NCI-H146 treated with DMSO at 0.1 percent for 48 hours (cell line): ENCODE measurements around the gene MYL6.
"Not testable (repeated sequence)": the region's sequence is repeated elsewhere in the genome, so short reads cannot be mapped to it uniquely, and the experiment has no call there.

ENCODE experiments used
- DNase-seq: peaks from one replicate; lab custom pipeline; 2025; ENCODE audit not compliant: unreplicated experiment; lab: John Stamatoyannopoulos, UW

The MYL6 gene

DNA sequence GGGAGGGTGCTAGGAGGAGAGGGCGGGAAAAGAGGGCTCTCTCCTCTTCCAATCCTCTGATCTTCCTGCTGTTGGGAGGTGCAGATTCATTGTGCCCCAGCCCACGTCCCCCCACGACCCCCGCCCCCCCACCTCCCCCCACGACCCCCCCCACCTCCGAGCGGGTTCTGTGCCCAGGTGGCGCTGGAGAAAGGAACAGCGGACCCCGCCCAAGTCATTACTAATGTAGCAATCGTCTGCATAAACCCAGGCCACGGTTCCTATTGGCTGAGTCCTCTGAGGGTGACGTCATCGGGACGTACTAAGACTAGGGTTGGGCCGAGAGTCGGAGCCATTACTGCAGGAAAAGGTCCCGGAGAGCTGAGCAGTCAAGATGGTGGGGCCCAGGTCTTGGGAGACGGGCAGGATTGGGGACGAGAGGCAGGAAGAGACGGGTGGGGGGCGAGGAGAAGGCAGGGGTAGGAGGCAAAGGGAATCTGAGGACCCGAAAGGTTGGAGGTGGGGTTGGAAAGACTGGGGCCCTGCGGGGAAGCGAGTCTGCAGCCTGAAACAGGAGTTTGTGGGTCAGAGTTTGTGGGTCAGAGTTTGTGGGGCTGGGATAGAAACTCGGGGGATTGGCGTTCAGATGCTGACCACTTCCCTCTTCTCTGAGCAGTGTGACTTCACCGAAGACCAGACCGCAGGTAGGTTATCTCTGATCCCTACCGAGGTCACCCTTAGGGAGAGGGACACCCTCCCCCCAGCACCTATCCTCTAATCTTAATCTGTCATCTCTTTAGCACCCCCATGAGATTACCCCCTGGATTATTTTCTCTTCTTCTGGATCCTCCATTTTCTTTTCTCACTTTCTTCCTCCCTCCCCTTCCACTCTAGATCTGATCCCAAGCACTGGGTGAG, at the start of gene MYL6:
Gene MYL6, plus strand, starts transcription at position 331 of the 897 bp plus-strand sequence. Its CDS starts 43 bp downstream, at position 374.
- peak; percentile 97 for DNase-seq

DNA sequence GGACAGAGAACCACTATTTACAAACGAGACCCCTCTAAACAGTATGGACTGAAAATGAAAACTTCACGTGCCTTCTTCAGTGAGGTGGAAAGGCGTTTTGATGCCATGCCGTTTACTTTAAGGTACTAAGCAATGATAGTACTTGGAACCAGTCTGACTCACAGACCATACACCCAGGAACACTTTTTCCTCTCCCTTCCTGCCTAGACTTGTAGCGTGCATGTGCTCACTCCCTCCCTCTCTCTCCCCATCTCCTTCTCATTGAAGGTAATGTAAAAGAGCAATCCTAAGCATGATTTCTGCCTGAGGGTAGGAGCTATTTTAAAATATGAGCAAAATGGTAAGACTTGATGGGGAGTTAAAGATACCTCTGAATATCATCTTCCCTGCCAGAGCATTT, 47.6 kb upstream of the MYL6 start:
- no peak for DNase-seq

DNA sequence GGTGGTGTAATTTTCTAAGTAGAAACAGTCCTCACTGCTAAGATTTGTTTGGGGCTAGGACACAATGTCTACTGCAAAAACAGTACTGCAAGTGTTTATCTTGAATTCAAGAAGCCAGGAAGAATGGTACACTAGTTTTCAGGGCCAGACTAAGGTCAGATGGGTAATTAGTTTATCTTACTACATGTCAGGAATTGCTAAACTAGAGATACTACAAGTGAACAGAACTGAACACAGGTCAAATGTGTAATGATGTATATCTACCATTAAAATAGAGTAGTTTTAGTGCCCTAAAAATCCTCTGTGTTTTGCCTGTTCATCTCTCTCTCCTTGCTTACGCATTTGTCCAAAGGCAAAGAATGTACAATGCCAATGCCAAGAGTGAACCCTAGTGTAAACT, 44.1 kb upstream of the MYL6 start:
- no peak for DNase-seq

DNA sequence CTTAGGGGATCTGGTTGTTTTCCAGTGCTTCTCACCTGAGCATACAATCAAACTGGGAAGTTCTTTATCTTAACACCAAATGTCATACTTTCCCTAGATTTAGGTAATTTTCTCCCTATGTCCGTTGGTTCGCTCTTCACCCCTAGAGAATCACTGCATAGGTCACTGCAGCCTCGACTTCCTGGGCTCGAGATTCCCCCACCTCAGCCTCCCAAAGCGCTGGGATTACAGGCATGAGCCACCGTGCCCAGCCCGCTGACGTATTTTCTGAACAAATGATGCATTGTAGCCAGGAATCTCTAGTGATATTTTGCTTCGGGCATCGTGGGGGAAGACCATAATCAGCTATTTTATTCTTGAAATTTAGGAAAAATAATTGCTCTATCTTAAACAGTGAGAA, 42.8 kb upstream of the MYL6 start:
- no peak for DNase-seq

DNA sequence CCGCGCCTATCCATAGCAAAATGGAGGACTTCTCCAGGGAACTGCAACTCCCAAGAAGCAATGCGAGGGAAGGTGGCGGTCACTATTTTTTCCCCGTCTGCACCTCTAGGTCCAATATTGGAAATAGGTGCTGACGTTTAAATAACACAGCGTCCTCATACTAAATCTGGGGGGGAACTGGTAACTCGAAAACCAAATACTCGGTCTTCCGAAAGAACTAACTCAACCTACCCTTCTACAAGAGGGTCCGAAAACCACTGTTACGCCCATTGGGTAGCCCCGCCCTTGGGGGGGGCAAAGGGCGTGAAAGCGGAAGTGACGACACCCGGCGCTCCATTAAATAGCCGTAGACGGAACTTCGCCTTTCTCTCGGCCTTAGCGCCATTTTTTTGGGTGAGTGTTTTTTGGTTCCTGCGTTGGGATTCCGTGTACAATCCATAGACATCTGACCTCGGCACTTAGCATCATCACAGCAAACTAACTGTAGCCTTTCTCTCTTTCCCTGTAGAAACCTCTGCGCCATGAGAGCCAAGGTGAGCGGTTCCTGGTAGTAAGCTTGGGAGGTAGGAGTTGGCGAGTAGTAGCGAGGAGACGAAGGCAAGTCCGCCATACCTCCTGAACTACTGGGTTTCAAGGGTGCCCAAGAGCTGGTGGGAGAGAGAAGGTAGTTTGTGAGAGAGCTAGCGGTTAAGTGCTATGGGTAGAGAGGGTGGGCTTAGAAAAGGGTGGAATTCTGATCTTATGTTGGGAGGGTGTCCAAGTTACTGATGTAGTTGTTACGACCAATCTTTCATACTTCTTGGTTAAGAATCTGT, 41.7 kb upstream of the MYL6 start, which contains the start of gene RPL41:
Gene RPL41, plus strand, starts transcription at position 367 of the 815 bp plus-strand sequence.
- peak; percentile 96 for DNase-seq

DNA sequence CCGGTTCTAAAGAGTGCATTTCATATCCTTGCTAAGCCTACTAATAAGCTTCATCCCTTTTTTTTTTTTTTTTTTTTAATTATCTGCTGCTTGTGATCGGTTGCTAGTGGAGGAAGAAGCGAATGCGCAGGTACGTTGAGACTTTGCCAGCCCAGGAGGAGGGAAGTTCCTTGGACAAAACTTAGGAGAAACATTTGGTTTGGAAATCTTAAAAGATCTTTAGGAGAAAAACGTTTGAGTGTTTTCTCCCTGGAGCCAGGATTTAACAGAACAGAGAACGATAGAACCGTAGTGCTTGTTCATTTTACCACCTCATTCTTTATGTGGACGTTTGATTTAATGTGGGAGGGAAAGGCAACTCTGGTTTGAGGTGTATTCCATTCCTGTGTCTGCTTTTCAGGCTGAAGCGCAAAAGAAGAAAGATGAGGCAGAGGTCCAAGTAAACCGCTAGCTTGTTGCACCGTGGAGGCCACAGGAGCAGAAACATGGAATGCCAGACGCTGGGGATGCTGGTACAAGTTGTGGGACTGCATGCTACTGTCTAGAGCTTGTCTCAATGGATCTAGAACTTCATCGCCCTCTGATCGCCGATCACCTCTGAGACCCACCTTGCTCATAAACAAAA, 41.0 kb upstream of the MYL6 start:
- not testable (repeated sequence) for DNase-seq

DNA sequence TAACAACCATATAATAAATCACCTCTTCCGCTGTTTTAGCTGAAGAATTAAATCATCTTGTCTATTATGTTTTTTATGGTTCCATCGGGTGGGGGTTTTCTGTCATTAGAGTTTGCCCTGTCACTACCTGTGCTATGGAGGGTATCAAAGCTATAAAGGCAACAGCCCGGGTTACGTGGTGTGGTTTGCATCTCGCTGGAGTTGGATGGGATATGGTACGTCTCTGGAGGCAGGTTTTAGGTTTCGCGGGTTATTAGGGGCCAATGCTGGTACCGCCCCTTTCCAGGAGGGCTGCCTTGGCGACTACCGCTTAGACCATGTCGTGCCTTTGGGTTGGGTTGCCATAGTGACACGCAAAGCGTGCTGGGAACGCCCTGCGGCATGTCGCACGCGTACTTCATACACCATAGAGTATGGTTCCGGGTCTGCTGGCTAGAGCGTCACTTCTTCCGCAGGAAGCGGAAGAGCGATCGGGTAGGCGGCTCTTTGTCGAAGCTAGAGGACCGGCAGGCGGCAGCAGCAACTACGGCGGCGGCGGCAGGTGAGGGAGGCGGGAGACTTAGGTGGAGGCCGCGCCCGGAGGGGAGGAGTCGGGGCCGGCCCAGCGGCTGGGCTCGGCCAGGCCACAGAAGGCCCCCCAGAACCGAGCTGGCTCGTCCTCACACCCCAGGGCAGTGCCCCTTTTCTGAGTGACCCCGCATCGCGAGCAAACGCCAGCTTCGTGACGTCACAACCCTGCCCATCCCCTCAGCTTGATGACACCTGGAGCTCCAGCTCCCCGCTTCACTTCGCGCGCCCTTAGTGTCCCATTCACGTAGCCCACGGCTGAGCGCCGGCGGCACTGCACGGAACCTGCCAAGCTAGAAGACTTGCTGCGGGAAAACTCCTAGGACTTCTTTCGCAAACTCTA, 40.1 kb upstream of the MYL6 start, which contains the start of gene ZC3H10:
Gene ZC3H10, plus strand, starts transcription at position 489 of the 910 bp plus-strand sequence. CDS start 2,297 bp downstream, outside the sequence.
- peak; percentile 99 for DNase-seq

DNA sequence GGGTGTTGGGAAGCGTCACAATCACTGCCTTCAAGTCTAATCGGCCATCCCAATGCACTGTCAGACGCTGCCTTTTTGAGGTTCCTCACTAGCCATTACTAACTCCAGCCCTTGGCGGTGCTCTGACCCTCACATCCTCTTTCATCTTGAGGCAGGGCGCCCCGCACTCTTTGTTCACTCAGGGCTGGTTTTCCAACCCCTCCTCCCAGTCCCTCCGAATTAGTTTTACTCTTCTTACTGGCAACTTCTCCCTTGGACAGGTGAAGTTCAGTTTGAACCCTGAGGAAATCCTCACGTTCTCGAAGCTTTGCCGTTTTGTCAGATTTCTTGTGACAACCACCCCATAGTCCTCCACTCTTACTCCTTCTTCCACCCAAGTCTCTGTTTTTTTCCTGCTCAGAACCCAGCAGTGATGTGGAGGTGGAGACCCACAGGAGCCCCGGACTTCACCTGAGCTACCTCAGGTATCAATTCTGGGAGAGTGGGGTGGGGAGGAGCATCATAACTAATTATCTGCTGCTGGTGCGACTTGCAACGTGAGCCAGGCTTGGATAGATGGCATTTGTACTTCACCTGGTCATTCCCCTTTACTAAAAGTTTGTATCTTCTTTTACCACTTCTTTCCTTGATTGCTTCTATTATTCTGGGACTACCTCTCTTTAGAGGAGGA, 39.3 kb upstream of the MYL6 start:
- DNase-seq = no peak

DNA sequence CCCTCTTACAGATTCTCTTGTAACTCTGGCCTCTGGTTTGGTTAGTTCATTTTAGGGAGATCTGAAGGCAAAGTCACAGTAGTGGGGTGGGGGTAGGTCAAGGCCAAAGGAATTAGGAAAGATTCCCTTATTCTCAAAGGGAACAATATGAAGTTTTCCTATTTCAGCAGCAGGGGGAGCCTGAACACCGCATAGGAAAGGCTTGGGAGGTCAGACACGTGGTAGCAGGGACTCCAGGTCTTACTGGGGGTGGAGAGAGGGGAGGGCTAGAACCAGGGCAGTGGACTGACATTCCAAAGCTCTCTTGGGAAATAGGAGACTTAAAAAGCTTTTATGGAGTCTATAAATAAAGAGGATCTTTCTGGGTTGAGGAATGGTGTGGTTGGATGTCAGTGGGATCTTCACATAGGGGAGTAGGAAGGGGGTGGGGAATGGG, 38.8 kb upstream of the MYL6 start:
- DNase-seq = peak; percentile 86

DNA sequence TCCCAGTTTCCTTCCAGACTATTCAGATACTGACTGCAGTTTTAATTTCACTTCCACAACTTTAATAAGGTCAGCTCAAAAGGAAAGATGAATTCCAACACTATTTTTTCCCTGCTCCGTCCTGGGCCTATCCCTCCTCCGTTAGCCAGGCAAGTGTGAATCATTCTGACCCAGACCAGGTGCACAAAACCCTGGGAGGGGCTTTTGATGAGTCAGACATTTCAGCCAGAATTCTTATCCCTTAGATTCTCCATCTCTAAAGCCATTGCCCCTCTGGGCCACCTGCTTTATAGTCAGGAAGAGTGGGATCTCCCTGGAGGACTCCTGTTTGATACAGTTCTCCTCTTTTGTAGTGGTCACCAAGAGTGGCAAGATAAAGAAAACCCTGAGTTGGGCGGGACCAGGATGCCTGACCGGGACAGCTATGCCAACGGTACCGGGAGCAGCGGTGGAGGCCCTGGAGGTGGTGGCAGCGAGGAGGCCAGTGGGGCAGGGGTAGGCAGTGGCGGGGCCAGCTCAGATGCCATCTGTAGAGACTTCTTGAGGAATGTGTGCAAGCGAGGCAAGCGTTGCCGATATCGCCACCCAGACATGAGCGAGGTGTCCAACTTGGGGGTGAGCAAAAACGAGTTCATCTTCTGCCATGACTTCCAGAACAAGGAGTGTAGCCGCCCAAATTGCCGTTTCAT, 37.9 kb upstream of the MYL6 start:
- no peak for DNase-seq

DNA sequence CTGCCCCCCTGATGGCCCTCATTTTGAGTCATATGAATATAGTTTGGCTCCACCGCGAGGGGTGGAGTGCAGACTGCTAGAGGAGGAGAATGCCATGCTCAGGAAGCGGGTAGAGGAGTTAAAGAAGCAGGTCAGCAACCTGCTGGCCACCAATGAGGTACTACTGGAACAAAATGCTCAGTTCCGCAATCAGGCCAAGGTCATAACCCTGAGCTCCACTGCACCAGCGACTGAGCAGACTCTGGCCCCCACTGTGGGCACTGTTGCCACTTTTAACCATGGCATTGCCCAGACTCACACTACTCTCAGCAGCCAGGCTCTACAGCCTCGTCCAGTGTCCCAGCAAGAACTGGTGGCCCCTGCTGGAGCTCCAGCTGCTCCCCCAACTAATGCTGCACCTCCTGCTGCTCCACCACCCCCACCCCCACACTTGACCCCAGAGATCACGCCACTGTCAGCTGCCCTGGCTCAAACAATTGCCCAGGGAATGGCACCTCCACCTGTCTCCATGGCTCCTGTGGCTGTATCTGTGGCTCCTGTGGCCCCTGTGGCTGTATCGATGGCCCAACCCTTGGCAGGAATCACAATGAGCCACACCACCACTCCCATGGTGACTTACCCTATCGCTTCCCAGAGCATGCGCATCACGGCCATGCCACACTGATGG, 36.8 kb upstream of the MYL6 start:
- no peak for DNase-seq

DNA sequence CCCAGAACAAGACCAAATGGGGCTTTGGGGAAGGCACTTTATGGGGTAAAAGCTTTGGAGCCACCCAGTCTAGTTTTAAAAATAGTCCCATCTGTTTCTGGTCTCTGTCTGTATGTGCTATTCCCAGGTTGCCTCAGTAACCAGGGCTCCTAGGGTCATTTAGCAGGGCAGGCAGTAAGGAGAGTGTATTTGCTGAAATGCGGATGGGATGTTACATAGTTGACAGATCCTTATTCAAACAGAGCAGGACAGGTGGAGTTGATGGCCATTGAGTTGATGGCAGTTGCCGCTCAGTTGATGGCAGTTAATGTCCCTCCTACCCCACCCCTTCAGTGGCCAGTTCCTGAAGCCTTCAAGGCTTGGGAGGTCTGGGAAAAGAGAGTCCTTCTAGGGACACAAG, 35.5 kb upstream of the MYL6 start:
- peak; percentile 61 for DNase-seq

DNA sequence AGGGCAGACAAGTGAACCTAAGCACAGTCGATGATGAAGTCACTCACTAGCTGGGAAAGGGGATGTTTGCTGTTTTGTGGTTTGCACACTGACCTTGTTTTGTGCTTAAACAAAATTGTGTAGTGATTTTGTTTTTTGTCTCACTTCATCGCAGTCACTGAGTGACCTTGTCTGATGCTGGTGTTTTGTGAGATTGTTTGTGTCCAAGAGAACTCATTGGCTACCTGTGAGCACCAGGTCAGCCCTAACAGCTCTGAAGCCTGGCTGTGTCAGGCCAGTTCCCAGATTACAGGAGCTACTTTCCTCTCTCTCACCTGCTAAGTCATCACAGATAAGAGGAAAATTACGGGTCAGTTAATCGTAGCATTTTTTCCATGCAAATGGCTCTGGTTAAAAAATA, 34.0 kb upstream of the MYL6 start:
- no peak for DNase-seq

DNA sequence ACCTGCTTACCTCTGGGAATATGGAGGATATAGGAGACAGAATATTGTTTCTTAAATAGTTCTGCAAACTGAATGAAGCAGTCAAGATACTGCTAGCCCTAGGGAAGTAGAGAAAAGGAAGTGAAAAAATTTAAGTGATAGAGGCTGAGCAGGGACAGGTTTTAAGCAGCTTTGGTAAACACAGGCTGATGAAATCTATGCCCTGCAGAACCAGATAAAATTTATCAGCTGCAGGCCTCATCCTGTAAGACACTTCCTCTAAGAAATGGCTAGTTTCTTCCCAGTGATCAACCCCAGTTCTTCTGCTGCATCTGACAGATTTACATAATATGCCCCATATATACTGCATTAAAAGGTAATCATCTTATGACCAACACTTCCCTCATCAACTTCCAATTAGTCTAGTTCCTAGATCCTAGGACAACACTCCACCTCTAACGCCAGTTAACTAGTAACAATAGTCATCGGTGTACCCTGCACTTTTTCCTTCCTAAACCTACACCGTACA, 31.4 kb upstream of the MYL6 start:
- no peak for DNase-seq

DNA sequence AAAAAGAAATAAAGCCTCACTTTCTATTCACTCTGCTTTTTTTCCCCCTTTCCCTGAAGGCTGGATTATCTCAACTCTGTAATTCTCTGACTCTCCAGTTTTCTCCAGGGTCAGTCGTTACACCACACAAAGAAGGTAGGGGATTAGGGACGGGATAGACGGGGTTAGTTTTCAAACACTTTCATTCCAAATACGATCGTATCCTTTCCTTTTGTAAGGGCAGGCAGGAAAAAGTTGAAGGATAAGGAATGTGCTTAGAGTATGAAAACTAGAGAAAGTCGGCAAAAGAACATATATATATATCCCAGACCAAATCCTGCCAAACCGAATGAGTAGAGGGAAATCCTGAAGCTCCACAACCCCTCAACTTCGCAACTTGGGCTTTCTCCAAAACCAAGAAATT, 30.7 kb upstream of the MYL6 start:
- DNase-seq = no peak

DNA sequence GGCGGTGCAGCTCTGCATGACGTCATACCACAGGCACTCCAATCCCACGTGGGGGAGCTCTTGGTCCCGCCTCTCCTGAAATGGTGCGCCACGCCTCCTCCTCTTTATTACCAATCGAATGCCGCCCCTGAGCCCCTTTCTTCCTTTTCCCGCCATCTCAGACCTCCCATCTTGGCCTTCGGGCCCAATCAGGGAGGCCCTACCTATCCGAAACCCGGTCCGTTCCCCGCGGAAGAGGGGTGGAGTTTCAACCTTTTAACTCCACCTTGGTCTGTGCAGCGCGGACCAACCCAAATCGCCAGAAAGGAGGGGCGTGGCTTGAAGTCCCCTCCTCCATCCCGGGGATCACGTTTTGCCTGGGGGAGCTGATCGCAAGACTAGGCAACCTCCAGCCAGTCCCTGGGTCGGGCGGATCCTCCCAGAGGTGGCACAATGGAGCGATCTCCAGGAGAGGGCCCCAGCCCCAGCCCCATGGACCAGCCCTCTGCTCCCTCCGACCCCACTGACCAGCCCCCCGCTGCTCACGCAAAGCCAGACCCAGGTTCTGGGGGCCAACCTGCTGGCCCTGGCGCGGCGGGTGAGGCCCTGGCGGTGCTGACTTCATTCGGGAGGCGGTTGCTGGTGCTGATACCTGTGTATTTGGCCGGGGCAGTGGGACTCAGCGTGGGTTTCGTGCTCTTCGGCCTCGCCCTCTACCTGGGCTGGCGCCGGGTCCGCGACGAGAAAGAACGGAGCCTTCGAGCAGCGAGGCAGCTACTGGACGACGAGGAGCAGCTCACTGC, 30.1 kb upstream of the MYL6 start, which contains the start of gene ESYT1:
Gene ESYT1, plus strand, starts transcription at position 380 of the 782 bp plus-strand sequence. Its CDS starts 53 bp downstream, at position 433.
- DNase-seq = peak; percentile 99

DNA sequence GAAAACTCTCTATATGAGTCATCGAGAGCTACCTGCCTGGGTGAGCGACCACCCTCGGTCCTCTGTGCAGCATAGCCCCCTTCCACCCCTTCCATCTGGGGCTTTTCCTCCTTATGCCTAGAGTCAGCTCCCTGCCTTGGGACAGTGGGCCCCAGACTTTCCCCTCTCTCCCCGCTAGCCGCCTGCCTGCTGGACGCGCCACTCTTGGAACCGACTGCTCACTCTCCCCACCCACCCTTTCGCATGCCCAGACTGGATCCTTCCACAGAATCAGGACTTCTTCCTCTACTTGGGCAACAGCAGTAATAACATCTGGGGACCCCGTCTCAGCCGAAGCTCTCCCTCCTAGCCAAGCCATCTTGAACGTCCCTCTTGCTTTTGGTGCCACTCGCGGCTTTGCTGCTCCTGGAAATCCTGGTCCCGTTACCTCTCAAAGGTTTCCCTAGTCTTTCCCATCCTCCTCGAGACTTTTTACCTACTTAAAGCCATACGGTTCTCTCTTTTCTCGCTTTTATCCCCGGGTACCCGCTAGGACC, 29.4 kb upstream of the MYL6 start:
- peak; percentile 9 for DNase-seq
